DOHH2 (cell line): ENCODE results near the gene NAT10.

ENCODE experiments used
- H3F3A ChIP-seq: fragments of 200-600 bp; sonication (generic), shearing (Covaris generic); 2 replicates; pipeline ENCODE4 v1.6.0; 2016; ENCODE audit warnings: antibody characterized with exemption, mild to moderate bottlenecking; ENCODE audit not compliant: control insufficient read depth, insufficient read depth
- H3K27ac ChIP-seq: fragments of 200-600 bp; sonication (generic); 2 replicates; pipeline ENCODE4 v1.5.1; 2014; ENCODE audit warnings: low read depth, mild to moderate bottlenecking, low read length, moderate library complexity
- H3K27me3 ChIP-seq: fragments of 200-600 bp; sonication (generic); 2 replicates; pipeline ENCODE4 v1.6.1; 2014; ENCODE audit warnings: mild to moderate bottlenecking, low read length, mixed read lengths; ENCODE audit not compliant: control insufficient read depth
- H3K36me3 ChIP-seq: fragments of 200-600 bp; sonication (generic); 2 replicates; pipeline ENCODE4 v1.6.1; 2014; ENCODE audit warnings: mild to moderate bottlenecking, low read length, moderate library complexity, mixed read lengths; ENCODE audit not compliant: control insufficient read depth
- H3K4me1 ChIP-seq: fragments of 200-600 bp; sonication (generic); 2 replicates; pipeline ENCODE4 v1.6.1; 2014; ENCODE audit warnings: mild to moderate bottlenecking, low read length, mixed read lengths; ENCODE audit not compliant: control insufficient read depth
- H3K4me2 ChIP-seq: fragments of 200-600 bp; sonication (generic); 2 replicates; pipeline ENCODE4 v1.6.0; 2014; ENCODE audit warnings: mild to moderate bottlenecking, low read length, moderate library complexity
- H3K4me3 ChIP-seq: fragments of 200-600 bp; sonication (generic); 2 replicates; pipeline ENCODE4 v1.5.1; 2014; ENCODE audit warnings: mild to moderate bottlenecking, low read length, mixed read lengths
- H3K79me2 ChIP-seq: fragments of 200-600 bp; sonication (generic); 2 replicates; pipeline ENCODE4 v1.6.1; 2014; ENCODE audit warnings: mild to moderate bottlenecking, low read length, mixed read lengths; ENCODE audit not compliant: control insufficient read depth
- H3K9me2 ChIP-seq: fragments of 200-600 bp; sonication (generic); replicated peaks from 2 replicates; pipeline ENCODE4 v1.6.1; 2014; ENCODE audit warnings: mild to moderate bottlenecking, low read length, mixed read lengths; ENCODE audit not compliant: control insufficient read depth
- H3K9me3 ChIP-seq: fragments of 200-600 bp; sonication (generic); 2 replicates; pipeline ENCODE4 v1.6.1; 2014; ENCODE audit warnings: antibody characterized with exemption, low read length, mixed read lengths; ENCODE audit not compliant: control insufficient read depth, insufficient read depth
- H4K20me1 ChIP-seq: fragments of 200-600 bp; sonication (generic); 2 replicates; pipeline ENCODE4 v1.6.0; 2014; ENCODE audit warnings: low read depth, mild to moderate bottlenecking, antibody characterized with exemption, low read length, moderate library complexity; ENCODE audit not compliant: control insufficient read depth, insufficient read depth
- CTCF ChIP-seq: fragments of 200-600 bp; sonication (generic); IDR thresholded peaks from one replicate; pipeline ENCODE4 v1.5.1; 2014; ENCODE audit warnings: antibody characterized with exemption, mild to moderate bottlenecking, low read depth, low read length; ENCODE audit not compliant: poor library complexity, severe bottlenecking
- EZH2phosphoT487 ChIP-seq: fragments of 200-600 bp; sonication (generic); IDR thresholded peaks from 2 replicates; pipeline ENCODE4 v1.6.1; 2017; ENCODE audit warnings: borderline replicate concordance, mild to moderate bottlenecking, antibody characterized with exemption, low read length, moderate library complexity, mixed read lengths

The NAT10 gene

GRCh38 chr11:34175284-34176019 is 70.0 kb downstream of the NAT10 start:
- Histone ChIP-seq H3F3A (no peaks in the 10 kb centered on the region), H3K4me2 (no peak overlapping the region), H3K4me3 (no peak overlapping the region), H4K20me1 (no peaks in the 10 kb centered on the region), H3K27me3 (peaks cover 29% of the 10 kb centered on the region), H3K36me3 (no peaks in the 10 kb centered on the region), H3K9me3 (no peaks in the 10 kb centered on the region), H3K4me1 (peaks cover 12% of the 10 kb centered on the region; the same call in 1 of the 2 replicates), H3K79me2 (no peaks in the 10 kb centered on the region), H3K27ac (no peak overlapping the region), H3K9me2 (no peaks in the 10 kb centered on the region)
- TF ChIP-seq CTCF (no peak), EZH2phosphoT487 (no peak)

GRCh38 chr11:34176751-34177209 is 71.4 kb downstream of the NAT10 start:
- H3K9me2 ChIP-seq = no peaks in the 10 kb centered on the region
- no peak overlapping the region for H3K27ac ChIP-seq
- H3F3A ChIP-seq = no peaks in the 10 kb centered on the region
- H3K27me3 ChIP-seq = peaks cover 29% of the 10 kb centered on the region
- H3K4me2 ChIP-seq = no peak overlapping the region
- H4K20me1 ChIP-seq = no peaks in the 10 kb centered on the region
- no peaks in the 10 kb centered on the region for H3K36me3 ChIP-seq
- H3K4me3 ChIP-seq = no peak overlapping the region
- H3K9me3 ChIP-seq = no peaks in the 10 kb centered on the region
- H3K79me2 ChIP-seq = no peaks in the 10 kb centered on the region
- H3K4me1 ChIP-seq = peaks cover 12% of the 10 kb centered on the region; the same call in 1 of the 2 replicates
- no peak for TF ChIP-seq EZH2phosphoT487
- no peak for TF ChIP-seq CTCF

- Histone ChIP-seq H3K79me2 (no peaks in the 10 kb centered on the region), H3K9me2 (no peaks in the 10 kb centered on the region), H3K36me3 (no peaks in the 10 kb centered on the region), H3K4me1 (peaks cover 12% of the 10 kb centered on the region; the same call in 1 of the 2 replicates), H4K20me1 (no peaks in the 10 kb centered on the region), H3K4me2 (no peak overlapping the region), H3K9me3 (no peaks in the 10 kb centered on the region), H3F3A (no peaks in the 10 kb centered on the region), H3K4me3 (no peak overlapping the region), H3K27me3 (peaks cover 29% of the 10 kb centered on the region), H3K27ac (no peak overlapping the region)
- TF ChIP-seq CTCF (no peak), EZH2phosphoT487 (no peak)
These were observed 72.9 kb downstream of the NAT10 start for GRCh38 chr11:34178209-34178821.
